HEK293T (cell line): Measurements from ENCODE around the gene PLGRKT.

Experiments
- BHLHE40 ChIP-seq: fragments of 450-650 bp; IDR thresholded peaks from 2 replicates; pipeline ENCODE4 v1.6.1; 2016; ENCODE audit warnings: mild to moderate bottlenecking, moderate library complexity, borderline replicate concordance
- SP1 ChIP-seq: fragments of 450-650 bp; IDR thresholded peaks from 2 replicates; pipeline ENCODE4 v1.6.1; 2017

GRCh38 chr9:5448016-5448415 is 10.3 kb upstream of the PLGRKT start:
- TF ChIP-seq BHLHE40, result no peak
- no peak for TF ChIP-seq SP1
